CD14-positive monocyte (primary cell): ENCODE data around the gene SMC3. TPM values are rescaled to one million over a fixed set of nuclear protein-coding genes. Genes with fewer than 3 reads are reported as not detected.
A peak's percentile ranks its signal among the peaks of the same experiment; 100 is the strongest.

Source experiments
- DNase-seq, 3 donors: peaks; one replicate each; pipeline ENCODE4 v3.0.0-alpha.2; 2011 to 2022
- H2AFZ ChIP-seq: 2 replicates; pipeline ENCODE4 v1.6.0; 2012; ENCODE audit warnings: mild to moderate bottlenecking, low read depth, low read length, inconsistent platforms; ENCODE audit not compliant: insufficient read depth, poor library complexity, severe bottlenecking
- H3K27ac ChIP-seq, 2 donors: 1 replicate in 1 of 2; 2 replicates in 1 of 2; pipeline ENCODE4 v1.5.1; 2012 to 2013; ENCODE audit warnings: low read length in 2 of 2, control low read depth in 1 of 2, inconsistent platforms in 1 of 2, low read depth in 1 of 2, mild to moderate bottlenecking in 1 of 2
- H3K27me3 ChIP-seq, 2 donors: one replicate each; pipeline versions ENCODE4 v1.6.0 to v1.6.1; 2011 to 2013; ENCODE audit warnings: low read length in 2 of 2; ENCODE audit not compliant: control insufficient read depth in 2 of 2, insufficient read depth in 2 of 2
- H3K36me3 ChIP-seq, 2 donors: replicated peaks in 1 of 2; 1 replicate in 1 of 2; 2 replicates in 1 of 2; pipeline versions ENCODE4 v1.5.1 to v1.6.1; 2012 to 2013; ENCODE audit warnings: low read length in 2 of 2, control low read depth in 1 of 2, inconsistent platforms in 1 of 2, mild to moderate bottlenecking in 1 of 2; ENCODE audit not compliant: insufficient read depth in 2 of 2, control insufficient read depth in 1 of 2
- H3K4me1 ChIP-seq, 2 donors: 1 replicate in 1 of 2; 2 replicates in 1 of 2; pipeline versions ENCODE4 v1.5.1 to v1.6.1; 2012 to 2013; ENCODE audit warnings: low read length in 2 of 2, control low read depth in 1 of 2, inconsistent platforms in 1 of 2, mild to moderate bottlenecking in 1 of 2, moderate library complexity in 1 of 2; ENCODE audit not compliant: insufficient read depth in 2 of 2, control insufficient read depth in 1 of 2
- H3K4me2 ChIP-seq: replicated peaks from 2 replicates; pipeline ENCODE3; 2012; ENCODE audit warnings: low read length, moderate library complexity, mild to moderate bottlenecking; ENCODE audit not compliant: poor library complexity, severe bottlenecking; ENCODE audit errors: extremely low read depth
- H3K4me3 ChIP-seq, 3 experiments: fragments of 200-600 bp in 1 of 3; sonication (generic) in 1 of 3; replicated peaks in 1 of 3; 1 replicate in 2 of 3; 2 replicates in 1 of 3; pipeline ENCODE4 v1.5.1; 2011 to 2013; ENCODE audit warnings: low read length in 3 of 3, mild to moderate bottlenecking in 3 of 3, control low read depth in 2 of 3, low read depth in 2 of 3, inconsistent platforms in 1 of 3, moderate library complexity in 1 of 3
- H3K79me2 ChIP-seq: 2 replicates; pipeline ENCODE4 v1.6.0; 2012; ENCODE audit warnings: mild to moderate bottlenecking, control low read depth, inconsistent platforms, low read length, moderate library complexity; ENCODE audit not compliant: insufficient read depth
- H3K9ac ChIP-seq: 2 replicates; pipeline ENCODE4 v1.6.0; 2017; ENCODE audit warnings: low read length, mild to moderate bottlenecking; ENCODE audit not compliant: insufficient read depth, poor library complexity, severe bottlenecking
- H3K9me3 ChIP-seq, 2 donors: replicated peaks in 1 of 2; 1 replicate in 1 of 2; 2 replicates in 1 of 2; pipeline versions ENCODE4 v1.5.1 to v1.6.1; 2012 to 2013; ENCODE audit warnings: low read length in 2 of 2, control low read depth in 1 of 2; ENCODE audit not compliant: control insufficient read depth in 1 of 2, insufficient read depth in 1 of 2
- H4K20me1 ChIP-seq: 2 replicates; pipeline ENCODE4 v1.6.0; 2012; ENCODE audit warnings: mild to moderate bottlenecking, low read length, control low read depth, moderate library complexity; ENCODE audit not compliant: insufficient read depth
- H3K27ac Mint-ChIP-seq, 7 donors: one replicate each; pipeline ENCODE4 v1.8.0; 2020; ENCODE audit warnings: mild to moderate bottlenecking in 7 of 7, mixed read lengths in 7 of 7, moderate library complexity in 6 of 7, inconsistent platforms in 2 of 7
- H3K27me3 Mint-ChIP-seq, 3 donors: one replicate each; pipeline ENCODE4 v1.8.0; 2021 to 2022; ENCODE audit warnings: low read depth in 3 of 3, mild to moderate bottlenecking in 3 of 3, mixed read lengths in 3 of 3, moderate library complexity in 3 of 3, inconsistent platforms in 1 of 3
- H3K36me3 Mint-ChIP-seq, 2 donors: one replicate each; pipeline ENCODE4 v1.8.0; 2020; ENCODE audit warnings: mixed read lengths in 2 of 2, inconsistent platforms in 1 of 2, mild to moderate bottlenecking in 1 of 2
- H3K4me1 Mint-ChIP-seq: one replicate; pipeline ENCODE4 v1.8.0; 2020; ENCODE audit warnings: mild to moderate bottlenecking, mixed read lengths
- H3K4me3 Mint-ChIP-seq, 2 donors: one replicate each; pipeline ENCODE4 v1.8.0; 2020; ENCODE audit warnings: mild to moderate bottlenecking in 2 of 2, mixed read lengths in 2 of 2, moderate library complexity in 1 of 2
- H3K9me3 Mint-ChIP-seq, 7 donors: one replicate each; pipeline ENCODE4 v1.8.0; 2020 to 2022; ENCODE audit warnings: mixed read lengths in 7 of 7, mild to moderate bottlenecking in 6 of 7, moderate library complexity in 6 of 7, inconsistent platforms in 2 of 7
- WGBS: methylation state at CpG from one replicate; pipeline ENCODE4 v1.1.5; 2013; ENCODE audit warnings: missing lambda C conversion rate; ENCODE audit not compliant: insufficient coverage; 5-methylcytosine and 5-hydroxymethylcytosine counted together
- intact Hi-C, 2 donors: fragments of 100-400 bp; cut with micrococcal nuclease; formaldehyde crosslinking; loops; one replicate each; pipeline versions ENCODE4 v1.15.0 to v1.15.1; 2023
- polyA plus RNA-seq, 3 donors: library from polyadenylated mRNA; depleted of rRNA in 1 of 3; unstranded in 2 of 3; stranded (reverse) in 1 of 3; fragments of 300-500 nt in 2 of 3; fragments of >200 nt in 1 of 3; fragmentation: Illumina TruSeq in 2 of 3; gene quantifications; 1 replicate in 2 of 3; 2 replicates in 1 of 3; pipeline ENCODE4 v1.2.3, GENCODE V29; 2012 to 2021
- TF ChIP-seq, protein P1 (sequence below): fragments of 200-600 bp; IDR thresholded peaks from one replicate; pipeline ENCODE4 v1.8.0; 2022; ENCODE audit warnings: antibody characterized with exemption, mild to moderate bottlenecking

Gene SMC3
- polyA plus RNA-seq, 3 donors, result 5.0 to 33.9 (median 21.1) TPM

DNA sequence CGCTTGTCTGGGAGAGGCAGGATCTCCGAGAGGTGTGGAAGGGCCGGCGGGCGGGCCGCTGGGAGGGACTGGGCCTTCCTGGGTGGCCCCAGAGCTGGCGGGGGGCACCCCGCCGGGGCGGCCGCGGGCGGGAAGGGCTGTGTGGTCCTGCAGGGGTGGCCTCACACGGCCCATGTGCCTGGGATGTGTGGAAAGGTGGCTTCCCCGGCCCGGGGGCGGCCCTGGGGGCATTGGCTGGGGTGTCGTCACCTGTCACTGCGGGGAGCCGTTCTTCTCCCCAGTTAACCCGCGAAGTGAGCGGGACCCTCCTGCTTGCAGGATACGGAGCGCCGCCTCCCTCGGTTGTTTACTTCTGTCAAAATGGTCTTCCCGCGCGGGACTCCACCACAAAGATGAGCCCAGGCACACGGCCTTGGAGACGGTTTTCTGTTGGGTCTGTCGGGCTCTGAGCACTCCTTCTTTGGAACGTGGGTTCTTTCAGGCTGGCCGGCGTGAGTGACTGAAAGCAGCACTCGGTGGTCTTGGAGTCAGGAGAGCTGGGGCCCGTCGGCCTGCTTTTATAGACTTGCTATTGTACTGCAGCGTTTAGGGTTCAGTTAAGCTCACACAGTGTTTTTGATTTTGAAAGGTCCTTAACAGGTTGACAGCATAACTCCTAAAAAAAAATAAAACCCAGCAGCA lies 700 bp downstream of the SMC3 start:
- peaks cover 16 to 30% of the 10 kb centered on the region in 2 donors for H3K4me1 ChIP-seq
- H3K4me1 Mint-ChIP-seq, result peaks cover 40% of the 10 kb centered on the region
- peak in 2 of 3 donors; percentile 9 to 15 for DNase-seq
- peak overlapping the region; percentile 61 to 89 for H3K27ac ChIP-seq
- peak overlapping the region; percentile 58 to 98 (median 90) for H3K4me3 ChIP-seq
- H3K36me3 ChIP-seq, result peaks cover 2 to 19% of the 10 kb centered on the region in 2 donors
- peaks cover 0 to 3% (median 0%) of the 10 kb centered on the region in 7 donors for H3K9me3 Mint-ChIP-seq
- WGBS, result under 1% methylated on average over 33 of the region's 40 CpGs
- peak overlapping the region; percentile 38 to 98 (median 97) for H3K27ac Mint-ChIP-seq
- H2AFZ ChIP-seq, result peak overlapping the region; percentile 98
- peaks cover 0 to 5% (median 3%) of the 10 kb centered on the region in 3 donors for H3K27me3 Mint-ChIP-seq
- H4K20me1 ChIP-seq, result peaks cover 13% of the 10 kb centered on the region
- intact Hi-C loops, result loop anchor here (5.0 to 10.0 kb wide), 2 partner anchors 261 to 263 kb away; partner anchors contain the start of gene SMNDC1 (in 1 of the 2)
- peak overlapping the region; percentile 88 for H3K4me2 ChIP-seq
- TF ChIP-seq, protein P1, sequence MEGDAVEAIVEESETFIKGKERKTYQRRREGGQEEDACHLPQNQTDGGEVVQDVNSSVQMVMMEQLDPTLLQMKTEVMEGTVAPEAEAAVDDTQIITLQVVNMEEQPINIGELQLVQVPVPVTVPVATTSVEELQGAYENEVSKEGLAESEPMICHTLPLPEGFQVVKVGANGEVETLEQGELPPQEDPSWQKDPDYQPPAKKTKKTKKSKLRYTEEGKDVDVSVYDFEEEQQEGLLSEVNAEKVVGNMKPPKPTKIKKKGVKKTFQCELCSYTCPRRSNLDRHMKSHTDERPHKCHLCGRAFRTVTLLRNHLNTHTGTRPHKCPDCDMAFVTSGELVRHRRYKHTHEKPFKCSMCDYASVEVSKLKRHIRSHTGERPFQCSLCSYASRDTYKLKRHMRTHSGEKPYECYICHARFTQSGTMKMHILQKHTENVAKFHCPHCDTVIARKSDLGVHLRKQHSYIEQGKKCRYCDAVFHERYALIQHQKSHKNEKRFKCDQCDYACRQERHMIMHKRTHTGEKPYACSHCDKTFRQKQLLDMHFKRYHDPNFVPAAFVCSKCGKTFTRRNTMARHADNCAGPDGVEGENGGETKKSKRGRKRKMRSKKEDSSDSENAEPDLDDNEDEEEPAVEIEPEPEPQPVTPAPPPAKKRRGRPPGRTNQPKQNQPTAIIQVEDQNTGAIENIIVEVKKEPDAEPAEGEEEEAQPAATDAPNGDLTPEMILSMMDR, result no peak
- H3K9ac ChIP-seq, result peak overlapping the region; percentile 94
- H3K36me3 Mint-ChIP-seq, result peaks cover 9 to 10% of the 10 kb centered on the region in 2 donors
- H3K27me3 ChIP-seq, result no peaks in the 10 kb centered on the region
- peaks cover 62% of the 10 kb centered on the region for H3K79me2 ChIP-seq
- H3K9me3 ChIP-seq, result no peaks in the 10 kb centered on the region
- peak overlapping the region; percentile 91 to 98 for H3K4me3 Mint-ChIP-seq

GRCh38 chr10:110569122-110569521 lies 1.6 kb downstream of the SMC3 start:
- Histone ChIP-seq H3K9ac (no peak overlapping the region), H3K9me3 (no peaks in the 10 kb centered on the region), H2AFZ (no peak overlapping the region), H3K27ac (no peak overlapping the region), H3K36me3 (peaks cover 5 to 25% of the 10 kb centered on the region in 2 donors), H3K4me1 (peaks cover 16 to 30% of the 10 kb centered on the region in 2 donors), H3K4me2 (peak overlapping the region; percentile 88), H3K27me3 (no peaks in the 10 kb centered on the region), H3K79me2 (peaks cover 71% of the 10 kb centered on the region), H3K4me3 (peak overlapping the region in 1 of 3 experiments; percentile 90), H4K20me1 (peaks cover 13% of the 10 kb centered on the region)
- Mint-ChIP-seq H3K36me3 (peaks cover 9 to 11% of the 10 kb centered on the region in 2 donors), H3K9me3 (peaks cover 0 to 3% (median 0%) of the 10 kb centered on the region in 7 donors), H3K4me1 (peaks cover 40% of the 10 kb centered on the region), H3K27me3 (peaks cover 0 to 5% (median 3%) of the 10 kb centered on the region in 3 donors), H3K27ac (peak overlapping the region in 3 of 7 donors; percentile 16 to 53 (median 32)), H3K4me3 (peak overlapping the region in 1 of 2 donors; percentile 54)
- no CpG with 5 or more reads among the region's 3 CpGs for WGBS
- intact Hi-C loops, result loop anchor here (5.0 to 10.0 kb wide), 2 partner anchors 262 to 264 kb away; partner anchors contain the start of gene SMNDC1 (in 1 of the 2)
- TF ChIP-seq, protein P1, result no peak
- no peak for DNase-seq
